ENCODE measurements around the gene IGFBP7. TPM values are rescaled to one million over a fixed set of nuclear protein-coding genes. Genes with fewer than 3 reads are reported as not detected.

The IGFBP7 gene
- total and polyA plus RNA-seq, 12 donors: 98.9 to 1,971 (median 554) TPM

DNA sequence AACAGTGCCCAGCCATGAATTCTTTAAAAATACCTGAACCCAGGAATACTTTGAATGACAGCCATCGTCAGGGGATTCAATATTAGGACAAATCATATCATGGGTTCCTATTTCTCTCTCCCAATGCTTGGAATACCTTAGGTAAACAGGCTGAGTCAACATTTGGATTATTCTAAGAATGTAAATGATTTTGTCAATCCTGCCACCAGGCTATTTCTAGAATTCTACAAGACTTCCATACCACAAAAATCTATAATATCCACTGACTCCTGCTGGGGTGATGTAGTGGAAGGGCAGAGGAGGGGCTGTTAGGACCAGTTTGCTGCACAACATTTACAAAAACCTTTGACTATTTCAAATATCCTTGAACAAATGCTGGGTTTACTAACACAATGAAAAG lies 65.2 kb downstream of the IGFBP7 start:
- H3K9me3 ChIP-seq (replicated peaks in 1 of 3): no peaks in the 10 kb centered on the region
- no peaks in the 10 kb centered on the region for H3K36me3 ChIP-seq (replicated peaks in 1 of 2)
- H3K4me3 ChIP-seq: no peak overlapping the region
- 80 to 97% (median 89%) methylated on average over 1 of the region's 1 CpG for WGBS, 4 donors
- intact Hi-C loops (cut with DNase I): no loop called here
- no peak for DNase-seq
- peak overlapping the region in 3 of 5 donors; percentile 62 to 73 (median 68) for H3K27ac ChIP-seq
- H3K27me3 ChIP-seq: no peaks in the 10 kb centered on the region
- H3K4me1 ChIP-seq (replicated peaks in 1 of 2): peaks cover 0 to 35% of the 10 kb centered on the region in 2 donors
- TF ChIP-seq CTCF (IDR thresholded peaks at IDR 0.05) (no peak), POLR2A (IDR thresholded peaks at IDR 0.05) (no peak)

- Histone ChIP-seq H3K36me3 (replicated peaks in 1 of 2) (no peaks in the 10 kb centered on the region), H3K27ac (peak overlapping the region in 4 of 5 donors; percentile 51 to 88 (median 70)), H3K4me3 (no peak overlapping the region), H3K9me3 (replicated peaks in 1 of 3) (no peaks in the 10 kb centered on the region), H3K4me1 (replicated peaks in 1 of 2) (peaks cover 0 to 35% of the 10 kb centered on the region in 2 donors), H3K27me3 (no peaks in the 10 kb centered on the region)
- DNase-seq: no peak
- TF ChIP-seq CTCF (IDR thresholded peaks at IDR 0.05): no peak
- TF ChIP-seq POLR2A (IDR thresholded peaks at IDR 0.05): no peak
- WGBS, 4 donors: 56 to 76% (median 66%) methylated on average over 1 of the region's 1 CpG
- intact Hi-C loops (cut with DNase I): no loop called here
Measured at GRCh38 chr4:57044279-57044678, 65.9 kb downstream of the IGFBP7 start.

DNA sequence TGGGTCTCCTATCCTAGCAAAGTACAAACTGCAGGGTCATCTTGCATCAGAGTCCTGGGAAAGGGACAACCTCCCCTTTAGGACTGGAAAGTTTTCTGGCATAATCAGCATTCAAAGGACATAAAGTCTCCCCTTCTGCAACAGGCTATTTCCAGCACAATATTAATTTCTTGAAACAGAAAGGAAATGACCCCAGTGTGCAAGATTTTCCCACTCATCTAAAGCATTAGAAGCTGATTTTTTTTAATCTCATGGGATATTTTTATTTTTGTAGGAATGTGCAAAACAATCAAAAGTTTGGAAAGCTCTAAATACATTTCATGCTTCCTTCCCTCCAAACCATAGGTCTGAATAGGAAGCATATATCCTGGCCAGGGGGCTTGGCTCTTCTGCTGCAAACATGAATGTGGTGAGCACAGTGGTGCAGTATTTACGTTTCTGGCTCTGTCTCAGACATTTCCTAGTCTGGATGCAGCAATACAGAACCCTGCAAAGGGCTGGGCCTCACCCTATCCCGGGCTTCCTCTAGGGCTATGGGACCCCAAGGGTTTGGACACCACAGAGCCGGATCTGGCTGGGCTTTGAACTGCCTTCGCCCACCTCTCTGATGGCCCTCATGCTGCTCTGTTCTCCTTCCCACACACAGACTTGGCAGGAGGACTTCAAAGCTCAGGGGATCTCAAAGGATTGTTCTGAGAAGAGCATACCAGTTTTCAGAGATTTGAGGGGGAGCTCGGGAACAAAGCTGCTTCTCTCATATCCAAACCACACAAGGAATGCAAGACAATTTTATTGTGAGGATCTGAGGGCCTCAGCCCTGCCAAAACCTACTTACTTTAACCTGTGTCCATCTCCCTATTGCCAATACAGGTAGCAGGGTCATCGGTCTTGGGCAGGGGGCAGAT lies 66.6 kb downstream of the IGFBP7 start:
- intact Hi-C loops (cut with DNase I): no loop called here
- peaks cover 0 to 29% of the 10 kb centered on the region in 2 donors for H3K4me1 ChIP-seq (replicated peaks in 1 of 2)
- H3K27me3 ChIP-seq: no peaks in the 10 kb centered on the region

More for the DNA sequence above, 66.6 kb downstream of the IGFBP7 start:
- Histone ChIP-seq H3K9me3 (replicated peaks in 1 of 3) (no peaks in the 10 kb centered on the region), H3K27ac (peak overlapping the region in 4 of 5 donors; percentile 51 to 88 (median 77)), H3K4me3 (no peak overlapping the region), H3K36me3 (replicated peaks in 1 of 2) (no peaks in the 10 kb centered on the region)
- 48 to 83% (median 62%) methylated on average over 2 to 6 of the region's 6 CpGs for WGBS, 4 donors
- TF ChIP-seq POLR2A (IDR thresholded peaks at IDR 0.05) (no peak), CTCF (IDR thresholded peaks at IDR 0.05) (no peak)
- no peak for DNase-seq

Measured in adrenal gland (tissue), 12 donors.